KMS-11 (cell line): ENCODE data around the gene TROAP.

Source experiments
- H2AFZ ChIP-seq: fragments of 200-600 bp; sonication (generic); 2 replicates; pipeline ENCODE4 v1.6.1; 2016; ENCODE audit warnings: antibody characterized with exemption, mixed run types, low read depth
- H3K27ac ChIP-seq: fragments of 200-600 bp; sonication (generic); 2 replicates; pipeline ENCODE4 v1.6.1; 2016; ENCODE audit warnings: mild to moderate bottlenecking, mixed run types
- H3K27me3 ChIP-seq: fragments of 200-600 bp; sonication (generic); 2 replicates; pipeline ENCODE4 v1.6.1; 2017; ENCODE audit warnings: mild to moderate bottlenecking, low read depth, mixed run types, moderate library complexity; ENCODE audit not compliant: insufficient read depth
- H3K36me3 ChIP-seq: fragments of 200-600 bp; sonication (generic); 2 replicates; pipeline ENCODE4 v1.6.1; 2017; ENCODE audit warnings: mild to moderate bottlenecking, mixed run types; ENCODE audit not compliant: insufficient read depth
- H3K4me1 ChIP-seq: fragments of 200-600 bp; sonication (generic); 2 replicates; pipeline ENCODE4 v1.6.1; 2016; ENCODE audit warnings: mild to moderate bottlenecking, low read depth, mixed run types; ENCODE audit not compliant: poor library complexity, severe bottlenecking
- H3K4me2 ChIP-seq: fragments of 200-600 bp; sonication (generic); 2 replicates; pipeline ENCODE4 v1.7.0; 2016; ENCODE audit warnings: mild to moderate bottlenecking, mixed run types
- H3K4me3 ChIP-seq: fragments of 200-600 bp; sonication (generic); IDR thresholded peaks from 2 replicates; pipeline ENCODE4 v1.6.1; 2017; ENCODE audit warnings: low read depth, low read length, mixed read lengths; ENCODE audit not compliant: insufficient read depth
- H3K79me2 ChIP-seq: fragments of 200-600 bp; sonication (generic); 2 replicates; pipeline ENCODE4 v1.6.1; 2016; ENCODE audit warnings: low read depth, mixed run types; ENCODE audit not compliant: insufficient read depth
- H3K9ac ChIP-seq: fragments of 200-600 bp; sonication (generic); 2 replicates; pipeline ENCODE4 v1.6.1; 2016; ENCODE audit warnings: mild to moderate bottlenecking, mixed run types
- H4K20me1 ChIP-seq: fragments of 200-600 bp; sonication (generic); 2 replicates; pipeline ENCODE4 v1.6.1; 2016; ENCODE audit warnings: mild to moderate bottlenecking, mixed run types; ENCODE audit not compliant: insufficient read depth
- CTCF ChIP-seq: fragments of 200-600 bp; sonication (generic); conservative IDR thresholded peaks from 2 replicates; pipeline ENCODE4 v1.6.1; 2017; ENCODE audit warnings: low read depth, mild to moderate bottlenecking, antibody characterized with exemption, low read length, moderate library complexity, mixed read lengths

TROAP gene

GRCh38 chr12:49322708-49323523 is at the start of gene TROAP:
TSS of gene TROAP (plus strand) at chr12:49323255. CDS start at chr12:49323609, 354 bp downstream.
- no peak for TF ChIP-seq CTCF
- H3K4me1 ChIP-seq: peaks cover 28% of the 10 kb centered on the region
- no peak within 1 kb of the TSS for H3K4me3 ChIP-seq
- H3K79me2 ChIP-seq: peaks cover 12% of the 10 kb centered on the region; the same call in 1 of the 2 replicates
- no peaks in the 10 kb centered on the region for H4K20me1 ChIP-seq
- peak within 1 kb of the TSS; percentile 93 for H3K4me2 ChIP-seq
- peak within 1 kb of the TSS; percentile 56 for H3K9ac ChIP-seq
- H3K27ac ChIP-seq: peak within 1 kb of the TSS; percentile 32; the same call in 1 of the 2 replicates
- H3K36me3 ChIP-seq: no peaks in the 10 kb centered on the region
- peak within 1 kb of the TSS; percentile 80 for H2AFZ ChIP-seq
- no peaks in the 10 kb centered on the region for H3K27me3 ChIP-seq

- H3K79me2 ChIP-seq: 0 out of 2 replicates have a peak, but pooled peaks cover 8% of the 10 kb centered on the region
- H2AFZ ChIP-seq: no peak overlapping the region
- no peak for TF ChIP-seq CTCF
- H3K27me3 ChIP-seq: no peaks in the 10 kb centered on the region
- H3K27ac ChIP-seq: no peak overlapping the region
- H3K4me1 ChIP-seq: peaks cover 7% of the 10 kb centered on the region
- H3K9ac ChIP-seq: no peak overlapping the region
- no peak overlapping the region for H3K4me3 ChIP-seq
- no peak overlapping the region for H3K4me2 ChIP-seq
- H4K20me1 ChIP-seq: peaks cover 1% of the 10 kb centered on the region; the same call in 1 of the 2 replicates
- peaks cover 16% of the 10 kb centered on the region; the same call in 1 of the 2 replicates for H3K36me3 ChIP-seq
These were observed 49.2 kb upstream of the TROAP start for GRCh38 chr12:49273726-49274395.

- no peak overlapping the region for H3K27ac ChIP-seq
- no peak for TF ChIP-seq CTCF
These were observed 48.5 kb upstream of the TROAP start for GRCh38 chr12:49274396-49275069.

More at GRCh38 chr12:49274396-49275069, 48.5 kb upstream of the TROAP start:
- Histone ChIP-seq H3K36me3 (peaks cover 16% of the 10 kb centered on the region; the same call in 1 of the 2 replicates), H3K4me2 (no peak overlapping the region), H3K4me1 (peaks cover 7% of the 10 kb centered on the region), H3K79me2 (0 out of 2 replicates have a peak, but pooled peaks cover 5% of the 10 kb centered on the region), H3K9ac (no peak overlapping the region), H3K4me3 (no peak overlapping the region), H2AFZ (no peak overlapping the region), H3K27me3 (no peaks in the 10 kb centered on the region), H4K20me1 (no peaks in the 10 kb centered on the region; the same call in 1 of the 2 replicates)
